Measurements from ENCODE around the gene SACM1L.

SACM1L gene

GRCh38 chr3:45790596-45790995, 101.4 kb downstream of the SACM1L start:
- no peak for DNase-seq

GRCh38 chr3:45792036-45792435, 102.8 kb downstream of the SACM1L start:
- DNase-seq: no peak

- no peak for DNase-seq
Observed at GRCh38 chr3:45792516-45793172, 103.4 kb downstream of the SACM1L start.

GRCh38 chr3:45793482-45794176, 104.4 kb downstream of the SACM1L start:
- no peak for DNase-seq

- no peak for DNase-seq
Observed at GRCh38 chr3:45794177-45794560, 105.0 kb downstream of the SACM1L start.

GRCh38 chr3:45794660-45795059, 105.5 kb downstream of the SACM1L start:
- DNase-seq: no peak

Measured in NCI-H774 (cell line).